Jurkat, Clone E6-1 (cell line): ENCODE results near the gene HEXD.
A peak's percentile ranks its signal among the peaks of the same experiment; 100 is the strongest.
"Not testable (repeated sequence)": the region's sequence is repeated elsewhere in the genome, so short reads cannot be mapped to it uniquely, and the experiment has no call there.

Source experiments
- DNase-seq: peaks from one replicate; pipeline ENCODE4 v3.0.0-alpha.2; 2011; ENCODE audit warnings: low read depth, low spot score
- H3K4me3 ChIP-seq: 2 replicates; pipeline ENCODE4 v1.5.1; 2011; ENCODE audit warnings: mild to moderate bottlenecking, low read length, control low read depth, moderate library complexity

The HEXD gene

DNA sequence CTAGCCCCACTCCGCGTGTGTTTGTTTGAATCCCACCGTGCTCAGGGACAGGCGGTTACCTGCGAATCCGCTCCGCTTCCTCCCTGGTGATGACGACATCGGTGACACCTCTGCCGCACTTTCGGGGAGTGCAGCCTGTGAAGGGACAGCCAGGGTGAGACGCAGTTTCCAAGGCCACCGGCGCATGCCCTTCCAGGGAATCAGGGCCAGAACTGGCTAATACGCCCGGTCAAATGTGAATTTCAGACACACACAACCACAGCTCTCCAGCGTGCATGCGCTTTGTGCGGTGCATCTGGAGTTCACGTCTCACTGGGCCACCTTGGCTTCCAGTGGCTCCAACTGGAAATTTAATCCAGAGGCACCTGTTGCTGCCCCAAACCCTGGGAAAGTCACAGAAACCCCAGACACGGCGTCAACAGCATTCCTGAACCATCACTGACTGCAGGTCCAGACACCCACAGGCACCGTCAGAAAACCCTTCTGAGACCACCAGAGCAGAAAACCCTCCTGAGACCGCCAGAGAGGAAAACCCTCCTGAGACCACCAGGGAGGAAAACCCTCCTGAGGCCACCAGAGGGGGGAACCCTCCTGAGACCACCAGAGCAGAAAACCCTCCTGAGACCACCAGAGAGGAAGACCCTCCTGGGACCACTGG, 6.6 kb upstream of the HEXD start:
- DNase-seq = no peak
- no peak overlapping the region for H3K4me3 ChIP-seq

DNA sequence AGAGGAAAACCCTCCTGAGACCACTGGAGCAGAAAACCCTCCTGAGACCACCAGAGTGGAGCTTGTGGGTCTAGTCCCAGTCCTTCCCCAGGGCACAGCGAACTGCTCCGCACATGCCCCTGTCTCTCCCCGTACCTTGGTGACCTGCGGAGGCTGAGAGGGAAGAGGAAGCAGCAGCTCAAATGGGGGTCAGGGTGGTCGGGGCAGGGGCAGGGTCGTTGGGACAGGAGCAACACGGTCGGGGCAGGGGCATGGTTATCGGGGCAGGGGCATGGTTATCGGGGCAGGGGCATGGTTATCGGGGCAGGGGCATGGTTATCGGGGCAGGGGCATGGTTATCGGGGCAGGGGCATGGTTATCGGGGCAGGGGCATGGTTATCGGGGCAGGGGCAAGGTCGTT, 6.1 kb upstream of the HEXD start:
- H3K4me3 ChIP-seq, DNase-seq: not testable (repeated sequence)

DNA sequence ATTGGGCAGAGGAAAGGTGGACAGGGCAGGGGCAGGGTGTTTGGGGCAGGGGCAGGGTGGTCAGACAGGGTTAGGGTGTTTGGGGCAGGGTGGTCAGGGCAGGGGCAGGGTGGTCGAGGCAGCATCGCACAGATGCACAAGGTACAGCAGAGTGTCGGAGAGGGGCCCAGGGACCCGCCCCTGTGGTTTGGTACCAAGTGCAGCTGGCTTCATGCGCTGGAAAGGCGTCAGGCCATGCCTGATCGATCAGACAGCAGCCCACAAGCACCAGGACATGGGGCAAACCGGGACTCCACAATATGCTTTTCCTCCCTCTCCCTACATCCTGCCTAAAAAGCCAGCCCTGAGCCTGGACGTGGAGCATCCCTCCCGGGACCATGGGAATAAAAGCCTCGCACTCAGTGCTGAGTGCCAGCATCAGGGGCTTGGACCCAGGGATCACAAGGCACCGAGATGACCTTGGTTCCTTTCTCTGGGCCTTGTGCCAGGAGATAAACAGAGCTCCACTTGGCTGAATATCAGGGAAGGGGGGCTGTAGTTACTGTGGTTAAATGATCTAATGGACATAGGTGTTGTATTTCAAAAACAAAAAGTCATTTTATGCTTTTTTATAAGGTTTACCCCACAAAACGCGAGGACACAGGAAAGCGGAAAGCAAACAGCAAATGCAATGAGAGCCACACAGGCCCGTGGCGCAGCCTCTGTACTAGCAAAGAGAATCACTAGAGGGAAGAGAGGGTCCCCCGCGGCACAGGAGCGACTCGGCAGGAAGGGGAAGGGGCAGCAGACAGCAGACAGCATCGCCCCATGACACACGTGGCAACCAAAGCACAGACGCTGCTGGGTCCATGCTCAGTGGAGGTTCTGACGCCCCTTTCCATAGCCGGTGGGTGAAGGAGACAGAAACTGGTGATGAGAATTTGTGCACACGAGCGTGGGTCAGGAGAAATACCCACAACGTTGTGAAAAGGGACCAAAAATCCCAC, 5.3 kb upstream of the HEXD start:
- no peak for DNase-seq
- H3K4me3 ChIP-seq = no peak overlapping the region

DNA sequence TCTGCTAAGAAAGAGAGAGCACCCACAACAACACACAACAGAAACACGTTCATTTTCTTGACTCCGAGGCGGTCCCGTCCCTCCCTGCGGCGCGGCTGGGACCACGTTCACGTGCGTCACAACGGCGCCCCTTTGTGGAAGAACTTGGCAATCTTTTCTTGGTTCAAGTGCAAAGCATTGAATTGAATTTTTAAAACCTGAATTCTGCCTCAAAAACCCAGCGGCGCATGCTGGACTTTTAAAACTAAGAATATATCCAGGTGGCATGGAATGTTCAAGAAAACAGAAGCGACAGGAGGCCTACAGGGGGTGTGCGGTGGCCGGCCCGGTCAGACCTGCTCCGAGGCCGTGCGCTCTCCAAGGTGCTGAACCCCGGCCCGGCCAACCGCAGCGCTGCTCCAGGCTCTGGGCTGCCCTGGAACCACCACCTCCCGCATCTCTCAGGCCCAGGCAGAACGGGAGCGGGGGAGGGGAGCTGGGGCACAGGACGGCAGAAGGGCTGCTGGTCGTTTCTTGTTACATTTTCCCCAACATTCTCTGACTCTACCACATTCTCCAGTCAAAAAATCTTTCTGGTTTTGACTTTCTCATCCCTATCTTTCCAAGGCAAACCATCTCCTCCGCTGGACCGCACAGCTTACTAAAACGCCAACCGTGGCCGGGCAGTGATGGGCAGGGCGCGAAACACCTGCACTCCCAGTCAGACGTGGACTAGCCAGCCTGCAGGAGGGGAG, 3.4 kb upstream of the HEXD start:
- DNase-seq = peak; percentile 35
- no peak overlapping the region for H3K4me3 ChIP-seq

DNA sequence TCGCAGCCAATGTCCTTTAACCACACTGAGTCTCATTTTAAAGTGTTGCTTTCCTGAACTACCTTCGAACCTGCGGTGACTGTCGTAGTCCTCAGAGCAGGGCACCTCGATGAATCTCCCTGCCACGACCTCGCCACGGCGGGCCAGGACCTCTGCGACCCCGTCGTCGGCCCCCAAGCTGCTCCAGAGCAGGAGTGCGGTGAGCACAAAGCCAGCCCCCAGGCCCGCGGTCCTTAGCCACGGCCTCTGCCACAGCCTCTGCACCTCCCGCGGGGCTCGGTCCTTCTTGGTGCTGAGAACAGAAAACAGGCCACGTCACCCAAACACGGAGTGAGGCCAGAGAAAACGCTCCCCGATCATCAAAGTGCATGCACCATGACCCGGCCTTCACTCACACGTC, 2.8 kb upstream of the HEXD start:
- H3K4me3 ChIP-seq = no peak overlapping the region
- DNase-seq = no peak

DNA sequence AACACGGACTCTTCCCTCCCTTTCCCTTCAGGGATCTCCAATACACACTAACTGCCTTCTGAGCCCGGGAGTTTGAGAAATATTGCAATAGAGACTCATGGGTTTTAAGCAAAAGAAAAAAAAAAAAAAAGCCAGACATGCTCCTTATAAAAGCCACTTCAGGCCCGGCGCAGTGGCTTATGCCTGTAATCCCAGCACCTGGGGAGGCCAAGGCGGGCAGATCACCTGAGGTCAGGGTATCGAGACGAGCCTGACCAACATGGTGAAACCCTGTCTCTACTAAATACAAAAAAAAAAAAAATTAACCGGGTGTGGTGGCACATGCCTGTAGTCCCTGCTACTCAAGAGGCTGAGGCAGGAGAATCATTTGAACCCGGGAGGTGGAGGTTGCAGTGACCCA, 2.4 kb upstream of the HEXD start:
- DNase-seq = no peak

DNA sequence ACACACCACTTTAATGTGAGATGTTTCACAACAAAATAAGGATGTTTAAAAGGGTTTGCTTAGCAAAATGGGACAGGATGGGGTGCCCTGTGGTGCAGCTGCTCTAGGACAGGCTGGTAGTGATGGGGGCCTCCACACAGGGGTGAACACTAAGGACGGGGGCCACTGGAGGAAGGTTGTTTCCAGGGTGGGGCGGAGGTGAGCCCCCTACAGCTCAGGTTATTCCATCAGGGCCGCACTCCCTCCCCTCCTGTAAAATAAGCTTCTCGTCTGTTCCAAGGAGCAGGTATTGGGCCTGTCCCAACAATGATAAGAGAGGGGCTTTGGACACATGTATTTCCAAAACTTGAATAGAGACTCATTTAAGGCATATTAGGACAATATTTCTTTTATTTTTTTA, 1.9 kb upstream of the HEXD start:
- no peak for DNase-seq
- no peak overlapping the region for H3K4me3 ChIP-seq

More for the DNA sequence above, 2.4 kb upstream of the HEXD start:
- no peak overlapping the region for H3K4me3 ChIP-seq

DNA sequence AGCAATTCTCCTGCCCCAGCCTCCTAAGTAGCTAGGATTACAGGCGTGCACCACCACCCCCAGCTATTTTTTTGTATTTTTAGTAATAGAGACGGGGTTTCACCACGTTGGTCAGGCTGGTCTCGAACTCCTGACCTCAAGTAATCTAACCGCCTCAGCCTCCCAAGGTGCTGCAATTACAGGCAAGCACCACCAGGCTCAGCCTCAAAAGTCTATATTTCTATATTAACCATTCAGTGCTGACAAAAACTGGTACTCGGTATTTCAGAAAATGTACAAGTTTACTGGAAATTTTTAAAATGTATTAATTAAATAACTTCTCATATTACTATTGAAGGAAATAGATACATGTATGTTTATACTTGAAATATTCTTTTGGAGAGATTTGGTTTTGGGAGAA, 1.4 kb upstream of the HEXD start:
- peak; percentile 26 for DNase-seq
- no peak overlapping the region for H3K4me3 ChIP-seq

DNA sequence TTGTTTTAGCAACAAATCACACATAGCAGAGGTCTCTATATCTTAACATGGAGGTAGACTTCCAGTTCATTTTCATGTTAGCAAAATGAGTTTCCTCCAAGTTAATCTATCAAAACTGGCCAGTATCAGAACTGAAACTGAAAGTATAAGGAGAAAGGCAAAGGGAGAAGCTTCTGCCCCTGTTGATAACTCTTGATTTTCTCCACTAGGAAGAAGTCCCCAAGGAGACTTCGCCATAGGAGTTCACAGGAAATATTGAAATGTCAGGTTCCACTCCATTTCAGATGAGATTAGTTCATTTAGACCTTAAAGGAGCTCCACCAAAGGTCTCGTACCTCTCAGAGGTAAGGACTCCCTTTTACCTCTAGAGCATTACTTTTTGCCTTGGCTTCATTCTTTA, 1.4 kb downstream of the HEXD start:
- peak overlapping the region; percentile 83 for H3K4me3 ChIP-seq
- DNase-seq = peak; percentile 18

DNA sequence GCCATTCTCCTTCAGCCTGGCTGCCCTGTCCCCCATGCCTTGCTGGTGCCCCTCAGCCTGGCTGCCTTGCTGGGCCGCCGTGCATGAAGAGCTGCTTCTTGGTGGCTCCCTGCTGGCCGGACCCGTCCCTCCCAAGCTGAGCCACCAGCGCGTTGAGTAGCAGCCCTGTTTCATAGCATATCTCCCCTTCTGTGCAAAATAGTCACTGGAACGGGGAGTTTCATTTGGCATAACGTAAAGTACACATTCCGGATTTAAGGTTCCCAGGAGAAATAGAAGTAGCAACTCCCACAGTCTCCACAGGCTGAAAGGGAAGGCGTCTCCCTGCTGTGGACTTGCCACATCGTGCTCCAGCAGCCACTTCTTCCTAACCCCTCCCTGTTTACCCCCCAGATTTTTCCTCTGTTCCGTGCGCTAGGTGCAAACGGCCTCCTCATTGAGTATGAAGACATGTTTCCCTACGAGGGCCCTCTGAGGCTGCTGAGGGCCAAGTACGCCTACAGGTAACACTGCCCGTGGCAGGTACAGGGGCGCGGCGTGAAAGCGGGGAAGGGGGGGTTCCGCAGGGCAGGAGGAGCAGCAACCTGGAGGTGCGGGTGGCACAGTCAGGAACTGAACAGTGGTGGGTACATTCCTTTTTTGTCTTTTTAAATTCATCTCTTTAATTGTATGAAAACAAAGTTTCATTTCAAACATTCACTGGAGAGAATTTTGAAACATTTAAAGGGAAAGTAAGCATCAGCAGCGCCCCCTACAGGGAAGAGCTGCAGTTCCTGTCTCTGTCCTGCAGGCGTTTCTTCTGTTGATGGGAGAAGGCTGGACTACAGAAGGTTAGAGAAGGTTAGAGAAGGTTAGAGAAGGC, 6.1 kb downstream of the HEXD start:
- DNase-seq = peak; percentile 59
- no peak overlapping the region for H3K4me3 ChIP-seq

DNA sequence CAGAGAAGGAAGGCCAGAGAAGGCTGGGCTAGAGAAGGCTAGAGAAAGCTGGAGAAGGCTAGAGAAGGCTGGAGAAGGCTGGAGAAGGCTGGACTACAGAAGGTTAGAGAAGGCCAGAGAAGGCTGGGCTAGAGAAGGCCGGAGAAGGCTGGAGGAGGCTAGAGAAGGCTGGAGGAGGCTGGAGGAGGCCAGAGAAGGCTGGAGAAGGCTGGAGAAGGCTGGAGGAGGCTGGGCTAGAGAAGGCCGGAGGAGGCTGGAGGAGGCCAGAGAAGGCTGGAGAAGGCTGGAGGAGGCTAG, 6.7 kb downstream of the HEXD start:
- H3K4me3 ChIP-seq = no peak overlapping the region
- DNase-seq = no peak

DNA sequence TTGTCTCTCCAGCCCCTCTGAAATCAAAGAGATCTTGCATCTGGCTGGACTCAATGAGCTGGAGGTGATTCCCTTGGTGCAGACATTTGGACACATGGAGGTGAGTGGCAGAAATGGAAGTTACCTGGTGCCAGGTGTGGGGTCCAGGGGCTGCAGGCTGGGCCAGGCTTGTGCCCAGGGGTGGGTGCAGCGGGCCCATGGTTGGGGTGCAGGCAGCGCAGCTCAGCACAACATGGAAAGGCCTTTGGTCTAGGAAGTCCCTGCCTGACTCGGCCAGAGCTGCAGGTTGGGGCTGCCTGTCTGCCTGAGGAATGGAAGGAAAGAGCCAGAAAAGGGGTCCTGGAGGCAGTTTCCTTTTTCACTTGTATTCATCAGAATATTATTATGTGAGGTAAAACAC, 10.4 kb downstream of the HEXD start:
- DNase-seq = no peak
- H3K4me3 ChIP-seq = no peak overlapping the region

DNA sequence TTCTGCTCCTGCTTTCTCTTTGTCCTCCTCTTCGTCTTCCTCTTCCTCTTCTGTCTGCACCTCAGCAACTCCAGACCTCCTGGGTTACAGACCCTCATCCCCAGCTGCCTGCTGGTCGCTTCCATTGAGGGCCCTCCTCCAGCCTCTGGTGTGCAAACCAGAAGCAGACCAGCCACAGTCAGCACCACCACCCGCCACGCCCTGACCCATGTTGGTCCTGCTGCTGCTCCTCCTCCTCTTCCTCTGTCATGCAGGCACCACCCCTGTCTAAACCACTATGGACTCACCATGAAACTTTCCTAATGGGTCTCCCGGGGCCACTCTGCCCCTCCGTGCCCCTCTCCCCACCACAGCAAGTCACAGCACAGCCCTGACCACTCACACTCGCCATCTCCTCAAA, 11.7 kb downstream of the HEXD start:
- DNase-seq = no peak
- H3K4me3 ChIP-seq = no peak overlapping the region

DNA sequence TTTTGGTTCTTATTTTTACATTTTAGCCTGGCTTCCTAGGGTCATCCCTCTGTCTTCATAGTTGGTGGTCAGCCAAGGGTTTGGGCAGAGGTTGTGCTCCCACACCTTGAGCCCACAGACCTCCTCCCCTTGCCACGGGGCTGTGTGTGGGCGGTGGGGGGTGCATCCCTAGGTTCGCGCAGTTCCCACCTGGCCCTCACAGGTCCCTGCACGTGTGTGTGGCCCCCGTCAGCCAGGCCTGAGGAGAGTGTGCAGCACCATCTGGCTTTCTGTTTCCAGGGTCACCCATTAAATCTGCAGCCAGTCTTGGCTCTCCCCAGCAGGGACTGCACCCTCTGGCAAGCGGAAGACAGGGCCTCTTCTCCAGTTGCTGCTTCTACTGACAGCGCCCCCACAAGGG, 13.9 kb downstream of the HEXD start:
- DNase-seq = no peak
- H3K4me3 ChIP-seq = no peak overlapping the region

DNA sequence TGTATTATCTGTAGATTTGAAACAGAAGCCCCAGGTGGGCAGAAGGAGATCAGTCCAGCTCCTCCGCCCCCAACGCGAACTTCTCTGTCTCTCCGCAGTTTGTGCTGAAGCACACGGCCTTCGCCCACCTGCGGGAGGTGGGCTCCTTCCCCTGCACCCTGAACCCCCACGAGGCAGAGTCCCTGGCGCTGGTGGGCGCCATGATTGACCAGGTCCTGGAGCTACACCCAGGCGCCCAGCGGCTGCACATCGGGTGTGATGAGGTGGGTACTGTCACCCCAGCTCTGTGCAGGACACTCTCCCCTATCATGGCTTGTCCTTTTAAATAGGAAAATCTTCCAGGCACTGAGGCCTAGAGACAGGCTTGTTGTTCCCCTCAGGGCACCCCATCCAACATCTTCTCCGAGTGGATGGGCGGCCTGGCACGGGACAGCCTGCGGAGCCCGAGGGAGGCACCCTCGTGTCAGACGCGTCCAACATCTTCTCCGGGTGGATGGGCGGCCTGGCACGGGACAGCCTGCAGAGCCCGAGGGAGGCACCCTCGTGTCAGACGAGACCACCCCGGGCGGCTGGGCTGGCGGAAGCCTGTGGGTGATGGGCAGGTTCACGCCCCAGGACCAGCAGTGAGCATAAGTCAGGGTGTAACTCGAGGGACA, 15.5 kb downstream of the HEXD start:
- no peak overlapping the region for H3K4me3 ChIP-seq
- no peak for DNase-seq

DNA sequence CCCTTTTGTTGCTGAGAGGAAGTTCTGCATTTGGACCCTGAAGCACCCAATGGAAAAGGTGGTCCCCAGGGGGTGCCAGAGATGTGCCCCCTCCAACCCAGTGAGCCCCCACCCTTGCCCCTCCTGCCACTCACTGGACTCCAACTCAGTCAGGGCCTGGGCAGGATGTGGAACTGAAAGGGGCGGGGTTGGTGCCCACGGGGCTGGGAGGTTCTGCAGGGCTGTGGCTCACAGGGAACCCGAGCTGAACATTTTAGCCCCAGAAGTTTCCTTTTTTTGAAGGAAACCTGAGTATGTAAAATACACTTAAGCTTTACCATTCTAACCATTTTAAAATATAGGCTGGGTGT, 16.0 kb downstream of the HEXD start:
- H3K4me3 ChIP-seq = no peak overlapping the region
- DNase-seq = no peak

DNA sequence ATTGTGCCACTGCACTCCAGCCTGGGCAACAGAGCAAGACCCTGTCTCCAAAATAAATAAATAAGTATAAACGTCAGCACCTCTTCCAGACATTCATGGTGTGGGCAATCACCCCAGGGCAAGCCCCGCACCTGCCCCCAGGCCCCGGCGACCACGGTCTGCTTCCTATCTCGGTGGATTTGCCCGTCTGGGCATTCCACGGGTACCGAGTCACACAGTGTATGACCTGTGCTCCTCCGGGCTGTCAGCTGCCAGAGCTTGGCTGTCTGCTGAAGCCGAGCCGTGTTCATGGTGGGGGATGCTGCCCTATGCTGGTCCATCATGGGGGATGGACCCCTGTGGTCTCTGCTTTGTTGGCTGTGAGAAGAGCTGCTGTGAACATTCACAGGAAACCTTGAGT, 17.0 kb downstream of the HEXD start:
- H3K4me3 ChIP-seq = no peak overlapping the region
- no peak for DNase-seq

DNA sequence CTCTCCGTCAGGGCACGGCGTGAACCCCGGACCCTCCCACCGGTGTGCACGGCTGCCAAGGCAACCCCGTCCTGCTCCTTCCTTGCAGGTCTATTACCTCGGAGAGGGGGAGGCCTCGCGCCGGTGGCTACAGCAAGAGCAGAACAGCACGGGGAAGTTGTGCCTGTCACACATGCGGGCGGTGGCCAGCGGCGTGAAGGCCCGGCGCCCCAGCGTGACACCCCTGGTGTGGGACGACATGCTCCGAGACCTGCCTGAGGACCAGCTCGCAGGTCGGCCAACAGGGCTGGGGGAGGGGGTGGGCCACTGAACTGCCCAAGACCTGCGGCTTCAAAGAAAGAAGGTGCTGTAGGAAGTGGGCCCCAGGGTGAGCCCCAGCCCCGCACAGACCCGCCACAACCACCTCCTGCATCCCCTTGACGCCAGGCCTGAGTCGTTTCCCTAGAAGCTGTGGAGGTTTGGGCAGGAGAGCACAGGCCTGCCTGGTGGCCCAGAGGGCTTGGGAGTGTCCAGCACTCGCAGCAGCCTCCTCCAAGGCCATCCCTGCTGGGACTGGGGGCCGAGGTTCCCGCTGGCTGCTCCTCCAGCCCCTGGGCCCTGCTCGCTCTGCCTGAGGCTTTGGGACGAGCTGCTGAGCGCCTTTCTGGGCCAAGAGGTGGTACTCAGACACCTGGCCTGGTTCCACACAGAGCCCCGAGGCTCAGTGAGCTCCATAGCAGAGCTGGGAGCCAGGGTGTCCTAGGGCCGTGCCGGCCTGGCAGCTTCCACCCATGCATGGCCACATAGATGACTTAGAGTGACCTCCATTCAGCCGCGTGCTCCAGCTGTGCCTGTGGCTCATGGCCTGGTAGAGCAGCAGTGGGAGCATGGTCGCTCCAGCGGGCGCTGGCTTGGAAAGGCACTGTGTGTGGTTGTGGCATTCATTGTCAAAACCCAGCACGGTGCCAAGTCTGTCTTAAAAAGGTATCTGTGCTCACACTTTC, 17.7 kb downstream of the HEXD start:
- DNase-seq = no peak
- no peak overlapping the region for H3K4me3 ChIP-seq
